ENCODE data around the gene TMEM237.

DNA sequence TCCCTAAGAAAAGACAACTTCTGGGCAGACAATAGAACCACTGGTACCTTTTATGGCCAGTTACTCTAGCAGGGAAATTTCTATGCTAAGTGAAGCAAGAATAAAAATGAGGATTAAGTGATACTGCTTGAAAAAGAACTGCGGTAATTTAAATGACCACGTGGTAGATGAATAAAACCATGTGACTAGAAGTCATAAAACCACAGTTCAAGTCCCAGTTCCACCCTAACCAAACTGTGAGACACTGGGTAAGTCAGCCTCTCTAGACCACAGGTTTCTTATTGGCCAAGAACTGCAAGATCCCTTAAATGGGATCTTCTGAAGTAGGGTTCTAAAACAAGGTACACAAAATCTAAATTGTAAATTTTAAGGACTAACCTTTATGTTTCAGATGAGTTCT, 12.7 kb downstream of the TMEM237 start:
- TF ChIP-seq, protein P1, sequence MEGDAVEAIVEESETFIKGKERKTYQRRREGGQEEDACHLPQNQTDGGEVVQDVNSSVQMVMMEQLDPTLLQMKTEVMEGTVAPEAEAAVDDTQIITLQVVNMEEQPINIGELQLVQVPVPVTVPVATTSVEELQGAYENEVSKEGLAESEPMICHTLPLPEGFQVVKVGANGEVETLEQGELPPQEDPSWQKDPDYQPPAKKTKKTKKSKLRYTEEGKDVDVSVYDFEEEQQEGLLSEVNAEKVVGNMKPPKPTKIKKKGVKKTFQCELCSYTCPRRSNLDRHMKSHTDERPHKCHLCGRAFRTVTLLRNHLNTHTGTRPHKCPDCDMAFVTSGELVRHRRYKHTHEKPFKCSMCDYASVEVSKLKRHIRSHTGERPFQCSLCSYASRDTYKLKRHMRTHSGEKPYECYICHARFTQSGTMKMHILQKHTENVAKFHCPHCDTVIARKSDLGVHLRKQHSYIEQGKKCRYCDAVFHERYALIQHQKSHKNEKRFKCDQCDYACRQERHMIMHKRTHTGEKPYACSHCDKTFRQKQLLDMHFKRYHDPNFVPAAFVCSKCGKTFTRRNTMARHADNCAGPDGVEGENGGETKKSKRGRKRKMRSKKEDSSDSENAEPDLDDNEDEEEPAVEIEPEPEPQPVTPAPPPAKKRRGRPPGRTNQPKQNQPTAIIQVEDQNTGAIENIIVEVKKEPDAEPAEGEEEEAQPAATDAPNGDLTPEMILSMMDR (IDR thresholded peaks at IDR 0.05), result no peak
- no peak for TF ChIP-seq POLR2A (IDR thresholded peaks at IDR 0.05)

All from right lobe of liver (tissue), 4 donors.